ENCODE data around the gene FES.

FES gene

DNA sequence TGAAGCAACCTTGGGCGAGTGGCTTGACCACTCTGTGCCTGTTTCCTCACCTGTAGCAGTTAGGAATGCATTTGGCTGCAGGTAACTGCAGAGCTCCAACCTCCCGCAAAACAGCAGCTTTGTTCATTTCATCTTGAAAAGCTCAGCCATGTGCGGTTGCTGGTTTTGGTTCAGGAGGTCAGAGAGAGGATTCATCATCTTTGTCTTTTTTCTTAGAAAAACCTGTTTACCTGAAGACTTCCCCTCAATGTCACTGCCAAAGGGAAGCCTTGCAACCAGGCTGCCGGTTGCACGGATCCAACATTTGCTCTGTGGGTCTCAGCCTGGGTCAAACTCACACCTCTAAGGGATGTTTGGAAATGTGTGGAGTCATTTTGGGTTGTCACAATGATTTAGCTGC lies 32.4 kb upstream of the FES start:
- TF ChIP-seq ZNF274 (IDR thresholded peaks at IDR 0.05; ENCODE audit: low read depth, low read length) = no peak
- no peak overlapping the region for H3K4me3 ChIP-seq (ENCODE audit: low read length)

DNA sequence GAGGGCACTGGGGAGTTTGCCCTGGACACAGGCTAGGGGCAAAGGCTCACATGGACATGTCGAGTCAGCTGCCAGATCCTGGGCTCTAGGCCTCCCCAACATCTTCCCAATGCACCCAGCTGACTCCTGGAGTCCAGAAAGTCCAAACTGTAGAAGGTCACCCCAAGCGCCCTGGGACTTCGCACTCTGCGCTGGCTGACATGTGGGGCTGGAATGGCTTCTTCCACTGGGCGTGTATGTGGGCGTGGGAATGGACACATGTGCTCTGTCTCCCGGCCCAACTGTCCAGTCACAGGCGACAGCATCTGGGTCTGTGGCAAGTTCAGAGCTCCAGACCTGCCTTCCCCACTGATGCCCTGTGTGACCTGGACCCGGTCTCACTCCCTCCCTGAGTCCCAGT lies 29.2 kb upstream of the FES start:
- no peak for TF ChIP-seq ZNF274 (IDR thresholded peaks at IDR 0.05; ENCODE audit: low read depth, low read length)
- H3K4me3 ChIP-seq (ENCODE audit: low read length) = no peak overlapping the region

DNA sequence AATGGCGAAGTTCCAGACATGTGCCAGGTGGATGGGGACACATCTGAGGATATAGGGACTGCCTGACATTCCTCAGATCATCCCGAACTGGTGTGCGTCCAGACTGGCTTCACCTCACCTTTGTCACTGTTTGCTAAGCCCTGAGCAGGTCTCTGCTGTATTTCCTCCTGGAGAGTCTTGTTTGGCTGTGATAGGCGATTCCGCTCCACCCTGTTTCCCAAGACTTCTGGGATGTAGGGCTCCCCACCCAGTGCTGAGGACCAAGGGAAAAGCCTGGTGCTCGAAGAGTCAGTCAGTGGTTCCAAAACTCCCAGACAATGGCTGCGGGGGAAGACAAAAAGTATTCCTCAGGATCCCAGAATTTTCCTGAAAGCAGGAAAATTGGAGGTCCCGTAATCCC lies 27.0 kb upstream of the FES start:
- TF ChIP-seq ZNF274 (IDR thresholded peaks at IDR 0.05; ENCODE audit: low read depth, low read length) = no peak
- no peak overlapping the region for H3K4me3 ChIP-seq (ENCODE audit: low read length)

DNA sequence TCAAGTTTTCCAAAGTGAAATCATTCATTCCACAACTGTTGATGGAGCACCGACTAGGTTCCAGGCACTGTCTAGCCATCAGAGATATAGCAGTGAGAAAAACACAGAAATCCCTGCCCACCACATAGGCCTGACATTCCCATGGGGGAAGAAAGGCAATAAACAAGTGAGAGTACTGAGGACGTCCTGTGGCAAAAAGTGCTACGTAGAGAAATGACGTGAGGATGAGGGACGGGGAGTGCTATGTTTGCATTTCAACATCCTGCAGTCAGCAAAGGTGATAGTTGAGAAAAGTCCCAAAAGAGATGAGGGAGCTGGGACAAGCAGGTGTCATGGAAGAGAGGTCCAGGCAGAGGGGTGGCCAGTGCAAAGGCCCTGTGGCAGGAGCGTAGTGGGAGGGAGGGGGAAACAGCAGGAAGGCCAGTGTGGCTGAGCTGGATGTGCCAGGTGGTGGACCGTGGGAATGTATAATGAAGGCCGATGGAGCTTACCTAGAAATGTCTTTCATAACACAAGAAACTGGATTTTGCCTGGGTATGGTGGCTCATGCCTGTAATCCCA lies 26.3 kb upstream of the FES start:
- no peak overlapping the region for H3K4me3 ChIP-seq (ENCODE audit: low read length)
- no peak for TF ChIP-seq ZNF274 (IDR thresholded peaks at IDR 0.05; ENCODE audit: low read depth, low read length)

DNA sequence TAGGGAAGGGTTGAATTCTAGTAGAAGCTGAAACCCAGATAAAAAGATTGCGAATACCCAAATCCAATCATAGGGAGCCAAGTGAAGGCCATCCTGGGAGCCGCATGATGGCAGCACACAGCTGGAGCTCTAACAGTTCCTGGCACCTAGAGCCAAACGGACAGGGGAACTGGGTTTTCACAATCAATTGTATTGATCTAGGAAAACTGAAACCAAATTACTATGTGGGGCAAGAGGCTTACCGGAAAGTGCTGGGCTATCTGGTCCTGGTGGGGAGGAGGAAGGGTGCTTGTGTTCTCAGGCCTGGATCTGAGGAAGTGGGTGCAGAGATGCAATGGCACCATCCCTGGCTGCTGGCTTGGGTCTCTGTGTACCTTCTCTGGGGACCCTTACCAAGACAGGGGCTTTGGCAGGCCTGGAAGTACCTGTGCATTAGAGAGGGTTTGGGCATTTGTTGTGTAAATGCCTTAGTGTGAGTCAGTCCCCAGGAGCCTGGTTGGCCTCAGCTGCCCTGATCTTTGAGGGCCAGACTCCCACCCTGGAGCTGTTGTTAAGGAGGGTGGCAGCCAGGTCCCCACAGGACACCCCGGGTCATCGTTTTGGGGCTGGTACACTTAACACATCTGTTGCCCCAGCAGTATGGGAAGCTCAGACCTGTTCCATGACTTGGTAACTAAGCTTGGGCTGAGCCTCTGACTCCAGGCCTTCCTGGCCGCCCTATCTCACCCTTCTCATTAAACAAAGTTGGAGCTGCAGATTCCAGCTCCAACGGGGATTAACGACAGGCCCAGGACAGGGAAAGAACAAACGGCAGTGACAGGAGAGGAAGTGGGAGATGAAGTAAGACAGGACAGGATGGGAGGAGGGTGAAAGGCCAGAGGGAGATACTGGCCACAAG lies 24.8 kb upstream of the FES start:
- H3K4me3 ChIP-seq (ENCODE audit: low read length) = no peak overlapping the region
- TF ChIP-seq ZNF274 (IDR thresholded peaks at IDR 0.05; ENCODE audit: low read depth, low read length) = no peak

DNA sequence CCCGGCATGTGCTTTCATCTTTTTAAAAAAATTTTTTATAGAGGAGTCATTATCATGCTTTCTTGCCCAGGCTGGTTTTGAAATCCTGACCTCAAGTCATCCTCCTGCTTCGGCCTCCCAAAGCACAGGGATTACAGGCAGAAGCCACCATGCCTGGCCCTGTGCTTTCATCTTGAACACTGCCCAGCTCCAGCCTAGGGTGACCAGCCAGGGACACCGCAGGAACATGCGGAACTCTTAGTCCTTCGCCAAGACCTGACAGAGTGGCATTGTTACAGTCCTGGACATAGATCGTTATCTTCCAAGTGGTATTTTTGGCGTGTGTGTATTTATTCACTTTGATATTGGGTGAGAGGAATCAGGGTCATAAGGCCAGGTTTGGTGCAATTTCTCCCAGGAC lies 23.9 kb upstream of the FES start:
- no peak overlapping the region for H3K4me3 ChIP-seq (ENCODE audit: low read length)
- no peak for TF ChIP-seq ZNF274 (IDR thresholded peaks at IDR 0.05; ENCODE audit: low read depth, low read length)

DNA sequence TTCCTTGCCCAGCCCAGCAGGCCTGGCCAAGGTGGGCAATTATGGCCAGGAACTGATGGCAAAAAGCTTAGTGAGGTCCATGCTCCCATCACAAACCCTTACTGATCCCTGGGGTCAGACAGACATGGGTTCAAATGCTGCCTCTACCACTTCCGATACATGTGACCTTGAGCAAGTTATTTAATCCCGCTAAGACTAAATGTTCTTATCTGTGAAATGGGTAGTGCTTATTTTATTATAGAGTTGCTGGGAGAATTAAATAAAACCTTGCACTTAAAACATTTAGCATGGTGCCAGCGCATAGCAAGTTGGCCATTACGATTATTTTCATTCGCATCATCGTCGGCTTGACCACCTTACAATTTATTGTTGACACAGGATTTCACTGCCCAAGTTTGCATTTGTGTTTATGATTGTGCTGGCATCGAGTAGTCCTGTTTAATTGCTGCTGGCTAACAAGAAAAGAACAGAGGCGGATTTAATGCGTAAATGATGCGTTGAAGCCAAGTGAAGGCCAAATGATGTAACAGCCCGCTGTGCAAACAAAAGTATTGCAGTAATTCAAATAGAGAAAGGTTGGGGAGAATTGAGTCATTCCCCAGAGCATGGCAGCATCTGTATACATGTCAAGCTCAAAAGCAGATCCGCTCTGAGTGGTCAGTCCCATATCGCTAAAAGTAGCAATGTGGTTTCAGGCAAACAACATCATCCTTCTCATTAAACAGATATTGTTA lies 23.2 kb upstream of the FES start:
- no peak for TF ChIP-seq ZNF274 (IDR thresholded peaks at IDR 0.05; ENCODE audit: low read depth, low read length)
- no peak overlapping the region for H3K4me3 ChIP-seq (ENCODE audit: low read length)

DNA sequence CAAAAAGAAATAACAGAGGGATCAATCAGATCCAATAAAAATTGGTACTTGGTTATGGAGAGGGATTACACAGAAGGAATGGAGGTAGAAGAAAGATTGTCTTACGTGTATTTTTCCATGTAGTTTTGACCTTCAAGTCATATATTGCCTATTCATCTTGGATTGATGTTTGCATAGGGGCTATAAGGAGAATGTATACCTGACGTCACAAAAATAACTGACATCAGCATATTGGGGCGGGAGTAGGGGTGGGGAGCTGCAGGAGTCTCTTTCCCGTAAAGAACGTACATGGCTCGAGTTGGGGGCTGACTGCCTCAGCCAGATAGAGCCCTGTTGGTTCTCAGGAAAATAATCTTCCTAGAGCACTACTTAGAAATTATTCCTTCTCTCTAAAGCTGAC lies 21.8 kb upstream of the FES start:
- no peak overlapping the region for H3K4me3 ChIP-seq (ENCODE audit: low read length)
- TF ChIP-seq ZNF274 (IDR thresholded peaks at IDR 0.05; ENCODE audit: low read depth, low read length) = no peak

DNA sequence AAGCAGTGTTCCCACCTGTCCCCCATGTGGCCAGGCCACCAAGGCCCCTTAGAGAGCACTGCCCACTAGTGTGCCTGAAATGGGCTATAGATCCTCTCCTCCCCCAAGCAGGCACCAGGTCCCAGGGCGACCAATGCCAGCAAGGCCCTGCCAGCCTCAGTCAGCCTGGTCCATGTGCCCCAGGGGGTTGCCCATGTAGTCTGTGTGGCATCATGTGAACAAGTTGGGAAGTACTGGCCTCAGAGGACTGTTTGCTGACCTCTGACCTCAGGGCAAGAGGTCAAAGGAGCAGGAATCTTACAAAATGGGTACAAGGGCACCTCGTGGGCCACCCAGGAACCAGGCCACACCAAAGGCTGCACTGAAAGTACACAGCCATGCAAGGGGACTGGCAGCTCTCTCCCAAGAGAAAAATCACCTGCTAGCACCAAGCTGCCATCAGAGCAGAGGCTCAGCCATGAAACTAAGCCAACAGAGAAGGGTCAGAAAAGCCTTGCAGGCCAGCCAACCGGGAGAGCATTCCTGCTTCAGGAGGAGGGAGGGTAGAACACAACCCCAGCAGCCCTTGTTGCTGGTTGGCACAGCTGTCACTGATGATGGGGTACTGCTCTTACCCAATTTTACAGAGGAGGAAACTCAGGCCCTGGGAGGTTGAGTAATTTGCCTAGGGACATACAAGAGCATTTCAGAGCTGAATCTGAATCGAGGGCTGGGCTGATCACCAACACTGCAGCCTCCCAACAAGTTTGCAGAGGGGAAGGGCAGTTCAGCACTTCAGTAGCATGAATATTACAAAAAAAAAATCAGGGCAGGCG lies 21.1 kb upstream of the FES start:
- no peak overlapping the region for H3K4me3 ChIP-seq (ENCODE audit: low read length)
- TF ChIP-seq ZNF274 (IDR thresholded peaks at IDR 0.05; ENCODE audit: low read depth, low read length) = no peak

DNA sequence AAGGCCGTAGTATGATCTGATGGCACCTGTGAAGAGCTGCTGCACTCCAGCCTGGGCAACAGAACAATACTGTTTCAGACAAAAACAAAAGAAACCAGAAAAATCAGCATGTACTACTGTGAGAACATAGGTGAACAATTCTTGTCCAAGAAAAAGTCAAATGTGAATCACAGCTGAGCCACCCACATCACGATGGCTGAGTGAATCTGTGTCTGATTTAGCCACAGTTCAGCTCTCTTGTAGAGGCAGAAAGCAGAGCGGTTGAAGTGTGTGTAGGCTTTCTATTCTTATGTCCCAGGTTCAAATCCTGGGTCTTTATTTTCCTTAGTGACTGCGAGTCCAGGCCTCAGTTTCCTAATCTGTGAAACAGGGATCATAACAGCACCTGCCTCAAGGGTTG lies 20.3 kb upstream of the FES start:
- no peak overlapping the region for H3K4me3 ChIP-seq (ENCODE audit: low read length)
- TF ChIP-seq ZNF274 (IDR thresholded peaks at IDR 0.05; ENCODE audit: low read depth, low read length) = no peak

DNA sequence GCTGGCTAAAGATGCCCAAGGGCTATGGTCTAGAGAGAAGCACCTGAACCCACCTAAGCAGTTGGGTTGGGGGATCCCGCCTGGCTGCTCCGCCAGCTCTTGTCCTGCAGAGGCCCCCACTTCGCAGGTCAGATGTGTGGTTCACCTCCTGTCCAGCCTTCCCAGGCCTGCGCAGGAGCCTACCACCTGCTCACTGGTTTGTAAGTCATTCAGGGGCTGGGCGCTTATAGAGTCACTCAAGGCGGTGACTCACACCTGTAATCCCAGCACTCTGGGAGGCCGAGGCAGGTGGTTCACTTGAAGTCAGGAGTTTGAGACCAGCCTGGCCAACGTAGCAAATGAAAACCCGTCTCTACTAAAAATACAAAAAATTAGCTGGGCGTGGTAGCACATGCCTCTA lies 19.8 kb upstream of the FES start:
- TF ChIP-seq ZNF274 (IDR thresholded peaks at IDR 0.05; ENCODE audit: low read depth, low read length) = no peak
- H3K4me3 ChIP-seq (ENCODE audit: low read length) = no peak overlapping the region

DNA sequence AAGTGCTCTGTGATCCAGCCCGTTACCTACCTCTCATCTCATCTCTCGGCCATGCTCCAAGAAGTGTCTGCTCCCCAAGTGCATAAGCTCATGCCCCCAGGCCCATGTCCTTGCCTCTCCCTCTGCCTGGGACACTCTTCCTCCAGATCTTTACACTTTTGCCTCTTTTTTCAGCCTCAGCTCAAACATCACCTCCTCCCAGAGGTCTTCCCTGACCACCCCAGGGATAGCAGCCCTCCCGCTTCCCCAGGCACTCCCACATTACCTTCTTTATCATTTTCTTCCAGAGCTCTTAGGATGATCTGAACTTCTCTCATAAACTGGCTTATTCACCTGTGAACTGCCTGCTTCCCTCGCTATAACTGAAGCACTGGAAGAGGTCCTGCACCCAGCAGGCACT lies 18.6 kb upstream of the FES start:
- H3K4me3 ChIP-seq (ENCODE audit: low read length) = no peak overlapping the region
- no peak for TF ChIP-seq ZNF274 (IDR thresholded peaks at IDR 0.05; ENCODE audit: low read depth, low read length)

DNA sequence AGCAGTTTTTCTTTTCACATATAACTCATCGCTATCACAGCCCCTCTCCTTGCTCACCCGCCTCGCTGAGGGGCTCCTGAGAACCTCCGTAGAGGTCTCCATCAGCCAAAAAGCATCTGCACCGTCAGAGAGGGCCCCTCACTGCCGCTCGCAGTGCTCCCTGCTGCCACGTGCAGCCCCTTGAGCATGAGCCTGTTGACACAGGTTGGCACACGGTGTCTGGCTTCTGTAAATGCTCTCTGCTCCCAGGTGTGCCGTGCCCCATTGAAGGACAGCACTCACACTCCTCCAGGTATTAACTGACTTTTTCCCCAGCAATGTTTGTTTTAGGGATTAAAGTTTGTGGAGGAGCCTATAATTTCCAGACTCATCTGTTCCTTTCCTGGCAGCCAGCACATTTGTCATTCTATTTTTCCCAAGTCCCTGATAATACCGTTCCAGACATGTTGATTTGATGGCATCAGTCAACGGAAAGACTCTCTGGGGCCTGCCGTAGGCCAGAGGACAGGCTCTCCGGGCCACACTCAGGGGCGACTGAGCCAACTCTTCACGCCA lies 18.1 kb upstream of the FES start:
- TF ChIP-seq ZNF274 (IDR thresholded peaks at IDR 0.05; ENCODE audit: low read depth, low read length) = no peak
- H3K4me3 ChIP-seq (ENCODE audit: low read length) = no peak overlapping the region

DNA sequence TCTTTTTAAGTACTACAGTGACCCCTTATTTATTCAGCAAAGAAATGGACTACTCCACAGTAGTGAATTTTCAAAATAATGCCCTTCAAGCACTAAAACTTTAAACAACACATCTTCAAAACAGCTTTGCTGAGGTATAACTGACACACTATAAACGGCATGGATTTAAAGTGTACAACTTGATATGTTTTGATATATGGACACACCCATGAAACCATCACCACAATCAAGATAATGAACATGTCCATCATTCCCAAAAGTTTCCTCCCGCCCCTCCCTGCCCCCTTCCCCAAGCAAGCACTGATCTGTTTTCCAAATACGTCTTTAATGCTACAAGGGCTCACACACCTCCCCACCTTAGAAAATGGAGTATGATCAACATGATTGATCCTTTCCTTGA lies 17.5 kb upstream of the FES start:
- H3K4me3 ChIP-seq (ENCODE audit: low read length) = no peak overlapping the region

More for the DNA sequence above, 17.5 kb upstream of the FES start:
- TF ChIP-seq ZNF274 (IDR thresholded peaks at IDR 0.05; ENCODE audit: low read depth, low read length) = no peak
